HCT116 (cell line): ENCODE measurements around the gene RFLNA. TPM values are rescaled to one million over a fixed set of nuclear protein-coding genes. Genes with fewer than 3 reads are reported as not detected.

ENCODE experiments used
- ATAC-seq: fragments of 200-7000 bp; cut with Tn5 transposase; 2 replicates; pipeline ENCODE4 v1.9.1; 2020; ENCODE audit warnings: mild to moderate bottlenecking, moderate library complexity
- BruUV-seq: library from RNA; stranded (reverse); fragments of 400-500 nt; replicated peaks from 2 replicates; lab custom pipeline; 2021; lab: Mats Ljungman, UMichigan
- CTCF ChIA-PET: fragments of 300-600 bp; sonication (Branson Sonifier 250); formaldehyde crosslinking; loops from one replicate; lab custom pipeline; 2021; ENCODE audit warnings: antibody characterized with exemption; lab: Charles Lee
- POLR2A ChIA-PET: fragments of 300-600, 350-600 bp; sonication (Branson Sonifier 250); formaldehyde crosslinking; loops from one replicate; lab custom pipeline; 2021; ENCODE audit warnings: antibody characterized with exemption; lab: Charles Lee
- RAD21 ChIA-PET, 2 experiments: fragments of 300-600 bp; sonication (Branson Sonifier 250); formaldehyde crosslinking; loops; one replicate each; lab custom pipeline; 2023; ENCODE audit warnings: low total read pairs in 2 of 2; ENCODE audit not compliant: uncharacterized antibody in 2 of 2, unreplicated experiment in 2 of 2, low non-redundant PET in 1 of 2; lab: Charles Lee
- DNase-seq: peaks from one replicate; pipeline ENCODE4 v3.0.0-alpha.2; 2010; ENCODE audit warnings: low read depth, low spot score
- H2AFZ ChIP-seq: fragments of 200-600 bp; shearing (Covaris generic), sonication (generic); 2 replicates; pipeline ENCODE4 v1.6.1; 2017; ENCODE audit warnings: low read depth, mixed run types, mixed read lengths, antibody characterized with exemption, low read length; ENCODE audit not compliant: poor library complexity, severe bottlenecking
- H3K27ac ChIP-seq: 2 replicates; pipeline ENCODE4 v1.5.1; 2012; ENCODE audit warnings: low read depth, low read length
- H3K27me3 ChIP-seq: fragments of 200-600 bp; sonication (generic); 2 replicates; pipeline ENCODE4 v1.6.1; 2016; ENCODE audit warnings: mixed run types, low read length, mixed read lengths; ENCODE audit not compliant: insufficient read depth
- H3K36me3 ChIP-seq, 2 experiments: fragments of 200-500 bp in 1 of 2; fragments of 200-600 bp in 1 of 2; sonication (Bioruptor generic) in 1 of 2; sonication (generic) in 1 of 2; 2 replicates each; pipeline versions ENCODE4 v1.5.1 to v1.6.1; 2014 to 2016; ENCODE audit warnings: low read length in 2 of 2, inconsistent platforms in 1 of 2, mixed read lengths in 1 of 2, mixed run types in 1 of 2; ENCODE audit not compliant: insufficient read depth in 2 of 2, control insufficient read depth in 1 of 2
- H3K4me1 ChIP-seq, 2 experiments: fragments of 200-600 bp in 1 of 2; sonication (generic) in 1 of 2; 2 replicates each; pipeline versions ENCODE4 v1.5.1 to v1.6.1; 2012 to 2017; ENCODE audit warnings: low read length in 2 of 2, inconsistent platforms in 1 of 2, mild to moderate bottlenecking in 1 of 2, mixed read lengths in 1 of 2, mixed run types in 1 of 2, moderate library complexity in 1 of 2; ENCODE audit not compliant: insufficient read depth in 2 of 2, control insufficient read depth in 1 of 2
- H3K4me2 ChIP-seq: fragments of 200-600 bp; sonication (generic); 2 replicates; pipeline ENCODE4 v1.6.1; 2017; ENCODE audit warnings: mixed run types, low read length, mixed read lengths
- H3K4me3 ChIP-seq, 2 experiments: fragments of 200-600 bp in 1 of 2; sonication (generic) in 1 of 2; replicated peaks in 1 of 2; 2 replicates each; pipeline ENCODE4 v1.5.1; 2011 to 2016; ENCODE audit warnings: low read length in 2 of 2, control low read depth in 1 of 2, low read depth in 1 of 2, mild to moderate bottlenecking in 1 of 2, mixed read lengths in 1 of 2, mixed run types in 1 of 2
- H3K79me2 ChIP-seq: fragments of 200-600 bp; sonication (generic); 2 replicates; pipeline ENCODE4 v1.6.1; 2017; ENCODE audit warnings: mild to moderate bottlenecking, mixed run types, low read length, moderate library complexity, mixed read lengths; ENCODE audit not compliant: insufficient read depth
- H3K9ac ChIP-seq: fragments of 200-600 bp; sonication (generic); 2 replicates; pipeline ENCODE4 v1.6.1; 2016; ENCODE audit warnings: low read length, mixed read lengths
- H3K9me2 ChIP-seq: fragments of 200-600 bp; sonication (generic), shearing (Covaris generic); 2 replicates; pipeline ENCODE4 v1.6.1; 2017; ENCODE audit warnings: mixed run types, mild to moderate bottlenecking, moderate library complexity; ENCODE audit not compliant: insufficient read depth
- H3K9me3 ChIP-seq, 2 experiments: fragments of 200-500 bp in 1 of 2; fragments of 200-600 bp in 1 of 2; sonication (Bioruptor generic) in 1 of 2; sonication (generic) in 1 of 2; 2 replicates each; pipeline ENCODE4 v1.6.1; 2014 to 2017; ENCODE audit warnings: low read length in 2 of 2, mixed read lengths in 2 of 2, inconsistent platforms in 1 of 2, low read depth in 1 of 2, mild to moderate bottlenecking in 1 of 2, mixed run types in 1 of 2, moderate library complexity in 1 of 2; ENCODE audit not compliant: control insufficient read depth in 1 of 2, insufficient read depth in 1 of 2
- H4K20me1 ChIP-seq: fragments of 200-600 bp; sonication (generic), shearing (Covaris generic); 2 replicates; pipeline ENCODE4 v1.6.1; 2017; ENCODE audit warnings: mixed run types, mild to moderate bottlenecking, moderate library complexity; ENCODE audit not compliant: insufficient read depth
- ATF3 ChIP-seq: IDR thresholded peaks from 2 replicates; pipeline ENCODE4 v1.6.1; 2012
- CBX3 ChIP-seq: IDR thresholded peaks from 2 replicates; pipeline ENCODE4 v1.6.1; 2012; ENCODE audit warnings: low read depth
- CEBPB ChIP-seq: IDR thresholded peaks from 2 replicates; pipeline ENCODE4 v1.6.1; 2012; ENCODE audit warnings: low read depth
- CTCF ChIP-seq, 3 experiments: fragments of 200-600 bp in 1 of 3; sonication (generic) in 1 of 3; IDR thresholded peaks in 2 of 3; conservative IDR thresholded peaks in 1 of 3; 2 replicates each; pipeline ENCODE4 v1.5.1; 2012 to 2017; ENCODE audit warnings: low read depth in 2 of 3, low read length in 2 of 3, antibody characterized with exemption in 1 of 3, borderline replicate concordance in 1 of 3, control low read depth in 1 of 3, mild to moderate bottlenecking in 1 of 3, mixed read lengths in 1 of 3, mixed run types in 1 of 3, moderate library complexity in 1 of 3; ENCODE audit not compliant: insufficient read depth in 1 of 3
- EGR1 ChIP-seq: IDR thresholded peaks from 2 replicates; pipeline ENCODE4 v1.6.1; 2012; ENCODE audit warnings: low read depth
- EZH2phosphoT487 ChIP-seq: fragments of 200-600 bp; IDR thresholded peaks from 2 replicates; pipeline ENCODE4 v1.6.1; 2018; ENCODE audit warnings: antibody characterized with exemption, borderline replicate concordance
- FOSL1 ChIP-seq: IDR thresholded peaks from 2 replicates; pipeline ENCODE4 v1.6.1; 2012; ENCODE audit warnings: low read depth
- JUND ChIP-seq: IDR thresholded peaks from 2 replicates; pipeline ENCODE4 v1.6.1; 2012
- POLR2A ChIP-seq: IDR thresholded peaks from 2 replicates; pipeline ENCODE4 v1.7.0; 2011; ENCODE audit warnings: borderline replicate concordance; ENCODE audit not compliant: insufficient read depth, insufficient read length; ENCODE audit errors: extremely low read depth
- SP1 ChIP-seq: IDR thresholded peaks from 2 replicates; pipeline ENCODE4 v1.6.1; 2012; ENCODE audit warnings: low read depth
- YY1 ChIP-seq: IDR thresholded peaks from 2 replicates; pipeline ENCODE4 v1.6.1; 2011; ENCODE audit warnings: low read length, low read depth, moderate library complexity, mild to moderate bottlenecking; ENCODE audit not compliant: insufficient replicate concordance; ENCODE audit errors: extremely low read depth
- intact Hi-C: fragments of 100-400 bp; cut with micrococcal nuclease; formaldehyde crosslinking; loops from 2 replicates; pipeline ENCODE4 v1.10.0; 2022
- total RNA-seq: library from RNA; stranded (reverse); gene quantifications from one replicate; pipeline ENCODE4 v1.2.1, GENCODE V29; 2021; ENCODE audit not compliant: unreplicated experiment

RFLNA gene
- total RNA-seq, 1 experiment from 2014 or later: not detected

DNA sequence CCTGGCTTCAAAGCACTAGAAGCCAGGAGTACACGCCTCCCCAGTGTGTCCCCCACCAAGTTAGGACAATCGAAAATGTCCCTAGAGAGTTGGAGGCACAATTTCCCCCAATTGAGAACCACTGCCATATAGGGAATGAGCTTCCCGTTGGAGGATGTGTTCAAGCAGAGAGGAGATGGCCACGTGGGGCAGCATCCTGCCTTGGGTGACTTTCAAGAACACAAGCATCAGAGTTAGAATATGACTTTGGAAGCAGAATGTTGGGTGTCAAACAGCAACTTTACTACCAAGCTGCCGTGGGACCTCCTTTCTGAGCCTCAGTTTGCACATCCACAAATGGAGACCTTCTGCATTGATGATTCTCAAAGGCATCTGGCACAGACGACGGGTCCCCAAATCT, 56.5 kb downstream of the RFLNA start:
- H3K9me3 ChIP-seq: no peaks in the 10 kb centered on the region
- no peak for DNase-seq
- BruUV-seq: no TSS peak
- no peak overlapping the region for H2AFZ ChIP-seq
- no peak overlapping the region for H3K9ac ChIP-seq
- peaks cover 0 to 16% of the 10 kb centered on the region in 2 experiments; a peak in 3 of 4 replicates for H3K36me3 ChIP-seq
- RAD21 ChIA-PET: no interaction called here
- H3K4me1 ChIP-seq: no peaks in the 10 kb centered on the region
- H3K9me2 ChIP-seq: no peaks in the 10 kb centered on the region
- TF ChIP-seq JUND (no peak), EGR1 (no peak), POLR2A (no peak), SP1 (no peak), FOSL1 (no peak), CEBPB (no peak), ATF3 (no peak), EZH2phosphoT487 (no peak), CTCF (IDR thresholded peaks at IDR 0.05 in 2 of 3, conservative IDR thresholded peaks at IDR 0.05 in 1 of 3; ENCODE audit: borderline replicate concordance in 1 of 3, insufficient read depth in 1 of 3, low read depth in 2 of 3, low read length in 2 of 3) (no peak), YY1 (no peak), CBX3 (no peak)
- TF ChIP-seq, all 23 proteins: peak for 0
- Histone ChIP-seq H3K4me3 (no peak overlapping the region), H3K27ac (no peak overlapping the region), H4K20me1 (no peaks in the 10 kb centered on the region), H3K79me2 (no peaks in the 10 kb centered on the region), H3K4me2 (no peak overlapping the region), H3K27me3 (no peaks in the 10 kb centered on the region)
- POLR2A ChIA-PET: no interaction called here
- CTCF ChIA-PET: no interaction called here
- no peak for ATAC-seq
- intact Hi-C loops: no loop called here
